Measurements from ENCODE around the gene MACROD2.

- TF ChIP-seq CTCF (IDR thresholded peaks at IDR 0.05) (no peak), POLR2AphosphoS5 (IDR thresholded peaks at IDR 0.05) (no peak), EP300 (IDR thresholded peaks at IDR 0.05; ENCODE audit: low read depth) (no peak), POLR2A (IDR thresholded peaks at IDR 0.05) (no peak)
These were observed 1862.0 kb downstream of the MACROD2 start for GRCh38 chr20:15857173-15857784.
